HG03060 (cell line): Measurements from ENCODE around the gene CDH10.

Experiments used
- ATAC-seq: cut with Tn5 transposase; IDR thresholded peaks from one replicate; pipeline ENCODE4 v1.9.1; 2021; ENCODE audit warnings: low read depth, moderate number of reproducible peaks; ENCODE audit not compliant: unreplicated experiment

CDH10 gene

DNA sequence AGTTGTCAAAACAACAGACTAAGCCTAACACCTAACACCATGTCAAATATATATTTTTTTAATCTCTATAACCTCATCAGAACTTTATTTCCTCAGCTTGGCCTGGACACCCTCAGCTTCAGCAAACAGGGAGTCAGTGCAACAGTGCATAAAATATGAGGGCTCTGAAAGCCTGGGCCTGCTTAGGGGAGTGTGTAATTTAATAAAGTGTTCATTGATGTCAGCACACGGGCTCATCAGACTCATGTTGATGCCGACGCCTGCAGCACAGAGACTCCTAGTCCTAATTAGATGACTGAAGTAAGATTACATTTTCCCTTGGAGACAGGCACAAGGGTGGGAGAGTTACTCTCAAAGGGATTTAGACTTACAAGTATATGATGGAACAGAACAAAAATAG, 37.8 kb downstream of the CDH10 start:
- no peak for ATAC-seq

DNA sequence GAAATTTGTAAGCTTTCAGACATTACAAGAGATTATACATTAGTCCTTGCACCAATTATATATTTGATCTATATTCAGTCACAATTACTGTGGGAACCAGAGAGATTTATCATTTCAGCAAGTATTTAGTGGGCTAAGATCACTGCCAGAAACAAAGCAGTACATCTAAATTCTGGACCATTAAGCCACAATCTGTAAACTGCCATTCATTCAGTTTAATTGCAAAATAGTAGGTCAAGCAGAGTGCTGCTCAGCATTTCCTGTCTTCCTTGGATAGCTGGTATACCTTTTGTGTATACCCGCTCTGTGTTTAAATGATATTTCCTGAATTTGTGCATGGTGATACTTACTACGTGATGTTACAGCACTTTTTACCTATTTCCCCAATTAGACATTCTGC, 42.6 kb downstream of the CDH10 start:
- no peak for ATAC-seq

DNA sequence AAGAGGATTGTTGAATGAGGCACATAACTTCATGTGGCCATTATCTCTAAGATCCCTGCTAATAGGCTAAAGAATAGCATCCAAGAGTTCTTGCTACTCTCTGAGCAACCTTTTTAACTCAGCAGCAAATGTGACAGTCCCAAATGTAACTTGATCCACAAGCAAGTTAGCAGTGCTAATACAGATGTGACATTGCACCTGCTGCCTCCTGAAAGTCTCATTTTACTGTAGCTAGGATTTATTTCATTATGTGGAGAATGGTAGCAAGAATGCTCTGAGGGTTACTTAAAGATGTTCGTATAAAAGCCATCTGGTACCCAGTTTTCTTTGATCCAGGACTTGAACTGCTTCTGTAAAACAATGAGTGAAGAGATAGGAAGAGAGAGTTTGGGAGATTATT, 45.8 kb downstream of the CDH10 start:
- ATAC-seq, result no peak

DNA sequence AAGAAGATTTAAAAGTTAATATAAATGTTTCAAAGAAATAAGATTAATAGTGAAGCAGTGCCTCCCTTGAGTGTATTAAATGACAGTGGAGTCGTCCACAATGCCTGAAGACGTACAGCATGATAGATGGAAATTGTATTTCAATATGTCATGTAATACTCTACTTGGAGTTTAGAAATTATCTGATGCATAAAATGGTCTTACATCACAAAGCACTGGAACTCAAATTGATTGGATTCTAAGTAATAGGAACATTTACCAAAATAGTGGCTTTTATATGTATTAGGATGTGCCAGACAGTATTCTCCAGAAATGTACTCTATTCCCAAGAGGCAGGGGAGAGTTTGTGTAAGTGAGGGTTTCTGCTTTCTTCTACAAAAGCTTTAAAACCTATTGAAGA, 49.4 kb downstream of the CDH10 start:
- no peak for ATAC-seq

DNA sequence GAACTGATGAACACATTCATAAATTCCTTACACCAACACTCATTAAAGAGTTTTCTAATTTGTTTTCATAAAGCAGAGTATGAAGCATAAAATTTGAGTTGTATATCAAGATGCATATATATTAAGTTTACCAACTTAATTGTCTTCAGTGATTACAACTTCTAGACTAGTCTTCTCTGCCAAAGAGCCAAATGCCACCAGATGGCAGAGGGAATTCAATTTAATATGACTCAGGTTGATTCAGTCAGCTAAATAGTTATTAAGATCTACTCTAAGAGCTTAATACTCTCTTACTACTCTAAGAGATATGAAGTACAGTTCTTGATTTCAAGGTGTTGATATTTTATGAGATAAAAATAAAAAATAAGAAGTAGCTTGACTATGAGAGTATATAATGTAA, 53.4 kb downstream of the CDH10 start:
- ATAC-seq, result no peak

DNA sequence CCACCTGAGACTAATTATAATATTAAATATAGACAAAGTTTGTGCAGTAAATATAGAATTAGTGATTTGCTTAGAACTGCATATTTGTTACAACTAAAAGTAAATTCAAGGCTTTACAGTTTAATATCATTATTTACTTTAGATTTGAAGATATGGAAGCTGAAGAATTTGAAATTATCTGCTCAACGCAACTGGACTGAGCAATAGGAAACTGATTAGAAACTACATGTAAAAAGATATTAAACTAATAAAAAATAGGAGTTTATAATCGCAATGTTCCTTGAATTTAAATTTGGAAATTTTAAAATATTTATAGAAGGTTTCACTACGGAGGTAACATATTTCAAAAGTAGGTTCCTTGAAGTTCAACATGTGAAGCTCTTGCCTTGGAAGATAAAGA, 55.2 kb downstream of the CDH10 start:
- no peak for ATAC-seq

DNA sequence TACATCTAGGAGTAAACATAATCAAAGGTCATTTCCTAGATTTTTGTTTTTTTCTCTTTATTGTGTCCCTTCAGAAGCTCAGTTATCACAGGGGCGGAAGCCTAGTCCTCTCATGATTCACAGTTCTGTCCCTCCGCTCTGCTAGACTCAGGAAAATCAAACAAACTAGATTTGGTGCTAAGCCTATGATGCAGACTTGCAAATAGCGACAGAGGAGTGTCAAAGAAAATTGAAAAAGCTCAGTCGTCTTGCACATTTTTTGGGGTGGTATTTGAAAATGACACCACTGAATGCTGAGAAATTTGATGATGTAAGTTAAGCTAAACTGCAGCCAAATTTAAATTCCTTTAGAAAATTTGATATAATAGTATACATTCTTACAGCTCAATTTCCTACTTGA, 59.0 kb downstream of the CDH10 start:
- ATAC-seq, result no peak

DNA sequence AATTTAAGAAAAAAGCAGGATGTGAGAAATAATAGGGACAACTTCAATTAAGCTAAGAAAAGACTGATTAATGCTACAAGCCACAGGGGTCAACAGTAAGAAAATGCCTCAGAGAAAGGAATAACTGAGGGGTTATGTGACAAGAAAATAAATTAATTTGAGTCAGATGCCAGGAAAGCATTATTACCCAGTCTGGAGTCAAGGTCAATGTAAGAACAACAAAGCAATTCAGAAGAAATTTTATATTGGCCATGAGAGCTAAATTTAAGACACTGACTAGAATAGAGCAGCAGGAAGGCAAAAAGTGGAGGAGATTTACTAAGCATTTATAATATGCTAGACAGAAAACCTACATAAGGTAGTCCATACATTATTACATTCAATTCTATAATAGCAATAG, 73.5 kb downstream of the CDH10 start:
- no peak for ATAC-seq

DNA sequence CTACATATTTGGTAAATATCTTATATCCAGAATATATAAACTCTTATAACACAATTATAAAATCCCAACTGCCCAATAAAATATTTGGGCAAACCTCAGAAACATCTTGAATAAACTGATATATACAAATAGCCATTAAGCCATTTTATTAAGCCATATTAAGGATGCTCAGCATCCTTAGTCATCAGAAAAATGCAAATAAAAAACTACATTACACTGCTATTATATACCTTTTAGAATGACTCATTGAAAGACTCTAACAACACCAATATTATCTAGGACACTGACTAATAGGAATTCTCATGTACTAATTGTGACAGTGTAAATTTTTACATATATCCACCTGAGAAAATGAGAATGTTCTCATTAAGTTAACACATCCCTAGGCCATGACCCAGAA, 77.8 kb downstream of the CDH10 start:
- no peak for ATAC-seq

DNA sequence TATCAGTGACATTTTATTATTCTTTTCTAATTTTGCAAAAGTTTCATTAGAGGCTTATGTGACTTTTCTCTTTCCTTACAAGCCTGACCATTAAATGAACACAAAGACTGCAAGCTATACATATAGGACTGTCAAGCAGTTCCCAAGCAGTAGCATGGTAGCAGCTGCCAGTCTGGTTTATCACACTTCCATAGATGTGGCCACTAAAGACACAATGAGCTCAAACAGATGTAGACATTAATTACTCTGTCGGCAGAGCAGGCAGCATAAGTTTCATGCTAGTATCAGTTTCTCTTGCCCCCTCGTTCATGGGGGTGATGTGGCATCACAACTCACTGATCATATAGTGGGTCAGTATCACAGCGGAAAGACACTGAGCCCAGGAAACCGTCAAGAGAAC, 89.5 kb downstream of the CDH10 start:
- no peak for ATAC-seq

DNA sequence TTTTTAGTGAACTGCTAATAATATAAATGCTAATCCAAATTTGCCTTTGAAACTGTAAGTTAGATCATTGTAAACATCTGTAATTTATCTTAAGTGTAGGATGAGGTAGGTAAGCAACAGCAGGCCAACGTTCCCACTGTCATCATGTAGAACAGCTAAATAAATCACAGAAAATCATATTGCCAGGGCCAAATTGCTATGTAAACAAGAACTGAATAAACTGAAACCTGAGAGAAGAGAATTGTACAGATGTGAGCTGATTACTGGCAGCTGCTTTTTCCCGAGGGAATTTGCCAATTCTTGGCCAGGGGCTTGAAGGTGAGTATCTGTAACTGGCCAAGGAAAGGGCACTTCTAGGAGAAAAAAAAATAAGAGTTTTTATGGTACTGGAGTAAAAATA, 97.6 kb downstream of the CDH10 start:
- no peak for ATAC-seq

DNA sequence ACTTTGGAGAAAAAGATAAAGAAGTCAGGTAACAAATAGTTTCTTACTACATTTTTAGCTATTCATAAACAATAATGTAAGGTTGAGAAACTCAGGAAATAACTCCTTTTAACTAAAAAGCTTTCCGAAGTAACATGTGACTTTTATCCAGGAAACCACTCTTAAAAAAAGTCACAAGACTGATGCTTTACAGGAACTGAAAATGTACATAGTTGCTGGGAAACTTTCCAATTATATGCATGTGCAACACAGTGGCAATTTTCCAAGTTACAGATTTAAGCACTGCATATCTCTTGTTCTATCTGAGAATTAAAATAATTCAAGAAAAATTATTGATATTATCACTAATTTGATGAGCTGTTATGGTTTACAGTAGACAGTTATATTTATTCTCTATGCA, 105.2 kb downstream of the CDH10 start:
- ATAC-seq, result no peak

DNA sequence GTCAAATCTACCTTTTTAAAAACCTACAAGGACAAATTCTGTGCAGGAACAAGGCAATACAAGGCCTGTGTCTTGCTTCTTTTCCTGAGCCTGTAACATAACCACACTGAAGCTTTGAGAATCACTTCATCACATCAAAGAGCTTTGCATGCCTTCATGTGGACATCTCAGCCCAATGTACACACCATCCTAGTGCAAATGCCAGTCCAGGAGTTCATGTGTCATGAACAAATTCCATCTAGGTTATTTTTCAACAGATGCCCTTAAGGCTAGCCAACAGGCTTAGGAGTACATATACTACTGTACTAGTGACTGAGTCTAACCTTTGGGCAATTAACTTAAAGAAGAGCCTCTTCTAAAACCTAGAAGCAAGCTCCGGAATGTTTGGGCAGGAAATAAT, 106.4 kb downstream of the CDH10 start:
- ATAC-seq, result no peak

DNA sequence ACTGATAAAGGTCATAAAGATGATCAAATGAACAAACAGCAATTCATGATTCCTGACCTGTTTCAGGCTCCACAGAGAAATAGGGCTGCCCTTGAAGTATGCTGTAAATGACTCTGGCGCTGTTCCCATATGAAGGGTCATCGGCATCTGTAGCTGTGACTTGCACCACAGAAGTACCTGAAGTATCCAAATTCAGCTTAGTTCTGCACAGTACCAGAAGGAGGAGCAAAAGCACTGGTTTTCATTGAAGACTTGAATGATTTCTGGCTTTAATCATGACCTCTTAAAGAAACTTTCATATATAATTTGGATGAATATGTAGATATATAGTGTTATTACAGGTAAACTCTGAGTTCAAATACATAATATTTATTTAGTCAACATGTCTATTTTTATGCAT, 109.1 kb downstream of the CDH10 start:
- no peak for ATAC-seq

DNA sequence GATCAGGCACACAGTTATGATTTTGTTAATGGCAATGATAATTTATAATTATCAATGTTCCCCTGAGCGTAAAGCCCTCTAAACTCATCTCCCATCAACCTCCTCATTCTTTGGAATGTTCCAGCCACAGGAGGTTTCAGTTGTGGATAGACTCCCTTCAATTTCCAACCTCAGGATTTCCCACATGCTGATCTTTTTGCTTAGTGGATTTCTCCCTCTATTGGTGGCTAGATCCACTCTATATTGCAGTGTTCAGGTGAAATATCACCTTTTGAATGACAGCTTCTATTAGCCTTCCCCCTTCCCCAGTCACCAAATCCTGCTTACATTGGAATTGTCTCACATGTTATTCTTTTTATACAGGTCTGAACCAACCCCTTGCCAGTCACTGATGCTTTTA, 113.9 kb downstream of the CDH10 start:
- no peak for ATAC-seq

DNA sequence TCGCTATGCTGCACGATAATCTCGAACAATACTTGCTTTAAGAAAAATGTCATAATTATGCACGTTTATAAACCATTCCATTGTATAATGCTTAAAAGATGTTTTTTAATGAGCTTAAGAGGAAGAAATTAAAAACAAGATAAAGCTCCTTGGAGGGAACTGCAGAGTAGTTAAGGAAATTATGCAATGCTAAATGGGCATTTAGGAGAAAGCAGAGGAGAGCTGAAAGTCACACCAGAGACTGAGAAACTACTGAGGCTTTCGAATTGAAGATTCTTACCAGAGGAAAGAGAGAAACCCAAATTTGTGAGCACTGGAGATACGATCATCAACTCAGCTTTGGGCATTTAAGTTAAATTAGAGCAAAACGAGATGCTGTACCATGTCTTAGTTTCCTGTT, 119.4 kb downstream of the CDH10 start:
- no peak for ATAC-seq

DNA sequence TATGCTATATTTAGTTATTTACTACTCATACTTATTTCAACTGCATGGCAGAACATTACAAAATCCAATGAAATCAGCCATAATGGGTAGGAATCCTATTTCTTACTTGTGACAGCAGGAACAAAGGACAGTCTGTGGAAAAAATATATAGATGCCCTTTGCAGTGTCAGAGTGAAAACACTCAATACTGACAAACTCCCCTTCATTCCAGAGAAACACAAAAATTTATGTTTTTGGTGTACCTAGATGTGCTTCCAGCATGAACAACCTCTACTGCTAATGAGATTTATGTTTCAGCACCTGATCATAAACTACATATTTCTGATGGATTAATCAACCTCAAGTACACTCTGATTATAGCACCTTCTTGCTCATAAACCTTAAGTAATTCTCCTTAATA, 132.4 kb downstream of the CDH10 start:
- no peak for ATAC-seq

DNA sequence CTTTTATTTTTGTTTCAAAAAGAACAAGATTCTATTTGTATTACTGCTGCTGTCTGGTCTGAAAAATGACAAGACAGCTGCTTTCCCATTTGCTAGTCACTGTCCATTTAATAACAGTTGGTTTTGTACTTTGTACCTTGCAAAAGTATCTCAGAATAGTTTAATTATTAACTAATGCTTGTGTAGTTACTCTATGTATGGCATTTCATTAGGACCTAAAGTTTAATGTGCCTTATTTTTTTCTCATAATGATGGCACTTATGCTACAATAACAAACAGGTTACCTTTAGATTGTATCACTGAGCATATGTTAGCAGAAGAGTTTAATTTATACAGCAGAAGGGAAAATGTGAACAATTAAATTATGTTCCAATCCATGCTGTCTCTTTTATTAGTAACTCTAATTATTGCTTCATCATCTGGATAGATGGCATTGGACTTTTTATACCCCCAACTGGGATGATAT, 134.2 kb downstream of the CDH10 start:
- ATAC-seq, result no peak

DNA sequence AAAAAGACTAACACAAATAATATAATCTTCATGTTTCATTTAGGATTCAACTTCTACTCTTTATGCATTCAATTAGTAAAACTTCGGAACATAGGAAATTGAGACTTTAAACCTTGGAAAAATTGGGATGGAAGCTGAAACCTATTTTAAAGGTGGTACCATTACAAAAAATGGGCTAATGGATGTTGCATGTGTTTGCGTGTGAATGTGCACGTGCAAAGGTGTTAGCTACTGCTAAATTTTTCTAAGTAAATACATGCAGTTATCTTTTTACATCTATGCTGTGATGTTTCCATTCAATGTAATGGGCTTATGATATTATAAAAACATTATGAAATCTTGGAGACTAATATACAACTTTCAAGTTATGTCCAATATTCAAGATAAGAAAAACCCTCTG, 134.8 kb downstream of the CDH10 start:
- no peak for ATAC-seq

DNA sequence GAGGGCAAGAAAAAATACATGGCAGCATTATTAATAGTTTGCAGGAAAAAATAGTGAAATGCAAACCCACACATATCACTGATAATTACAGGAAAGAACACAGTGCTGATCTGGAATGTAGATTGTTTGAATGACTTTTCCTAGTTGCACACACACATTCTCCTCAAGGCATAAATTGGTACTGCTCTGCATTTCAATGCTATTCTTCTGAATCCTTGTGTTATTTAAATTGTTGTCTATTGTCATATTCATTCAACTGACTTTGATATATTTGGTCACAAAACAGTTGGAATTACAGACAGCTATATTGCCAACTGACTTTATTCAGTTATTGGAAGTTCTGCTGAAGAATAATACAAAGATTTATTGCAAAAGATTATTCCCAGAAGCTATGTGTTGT, 139.5 kb downstream of the CDH10 start:
- no peak for ATAC-seq

DNA sequence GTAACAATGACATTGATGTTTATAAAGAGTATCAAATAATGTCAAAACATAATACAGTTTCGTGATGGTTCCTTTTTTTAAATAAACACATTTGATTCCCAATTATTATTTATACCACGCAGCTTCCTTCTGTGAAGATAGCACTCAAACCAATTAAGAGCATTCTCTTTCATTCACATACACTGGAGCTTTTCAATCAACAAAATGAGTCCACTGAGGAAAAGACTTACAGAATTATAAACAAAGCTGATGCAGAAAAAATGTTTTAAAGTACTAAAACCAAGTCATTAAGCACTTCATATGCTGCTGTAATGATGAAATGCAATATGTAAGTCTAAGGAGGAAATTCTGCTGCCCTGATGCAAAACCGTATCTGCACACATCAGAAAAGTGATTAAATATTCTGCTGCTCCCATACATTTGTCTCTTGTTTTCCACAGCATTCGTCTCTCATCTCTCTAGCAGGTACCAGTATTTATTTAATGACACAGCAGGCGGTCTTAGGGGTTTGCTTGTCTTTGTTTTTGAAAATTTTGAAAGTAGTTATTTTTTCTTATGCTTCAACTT, 147.1 kb downstream of the CDH10 start:
- no peak for ATAC-seq

DNA sequence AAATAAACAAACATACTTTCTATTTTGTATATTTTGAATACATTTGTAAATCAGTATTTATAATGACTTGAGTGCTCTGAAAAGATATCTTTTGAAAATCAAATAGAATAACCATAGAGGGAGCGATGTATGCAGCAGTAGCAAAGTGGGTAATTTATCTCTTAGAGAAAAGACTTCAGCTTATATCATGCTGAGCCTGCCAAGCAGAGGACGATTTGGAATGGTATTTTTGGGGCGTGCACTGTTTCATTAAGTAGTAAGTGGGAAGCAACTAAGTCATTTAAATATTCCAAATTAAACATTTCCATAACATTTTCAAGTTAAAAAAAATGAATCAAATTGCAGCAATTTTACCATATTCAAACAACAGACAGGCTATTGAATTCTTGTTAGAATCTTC, 147.6 kb downstream of the CDH10 start:
- no peak for ATAC-seq

DNA sequence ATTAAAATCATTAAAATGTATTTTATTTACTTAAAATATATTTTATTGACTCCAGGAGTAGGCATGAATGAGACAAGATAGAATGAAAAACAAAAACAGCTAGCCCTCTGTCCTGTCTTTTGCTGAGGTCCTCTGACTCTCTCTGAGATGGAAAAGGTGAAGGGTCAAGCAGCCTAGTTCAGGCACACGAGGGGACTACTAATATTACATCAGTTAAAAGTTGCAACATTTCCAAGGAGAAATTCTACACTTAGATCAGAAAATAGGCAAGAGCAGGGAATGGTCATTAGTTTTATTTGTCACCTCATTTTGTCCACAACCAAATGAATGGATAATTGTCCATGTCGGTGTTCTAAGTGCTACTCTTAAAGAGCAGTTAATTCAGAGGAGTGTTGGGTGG, 148.5 kb downstream of the CDH10 start:
- no peak for ATAC-seq
